GM06990 (cell line): ENCODE measurements around the gene DPH7.
"Not testable (repeated sequence)": the region's sequence is repeated elsewhere in the genome, so short reads cannot be mapped to it uniquely, and the experiment has no call there.

ENCODE experiments used
- DNase-seq: peaks from one replicate; pipeline ENCODE4 v3.0.0-alpha.2; 2011; ENCODE audit not compliant: insufficient read length; ENCODE audit errors: extremely low read depth
- H3K27me3 ChIP-seq: replicated peaks from 2 replicates; pipeline ENCODE4 v1.6.0; 2011; ENCODE audit warnings: low read length; ENCODE audit not compliant: control insufficient read depth, insufficient read depth
- H3K36me3 ChIP-seq: 2 replicates; pipeline ENCODE4 v1.5.1; 2011; ENCODE audit warnings: low read length; ENCODE audit not compliant: control insufficient read depth, insufficient read depth
- H3K4me3 ChIP-seq: replicated peaks from 2 replicates; pipeline ENCODE4 v1.5.1; 2011; ENCODE audit warnings: low read depth, mild to moderate bottlenecking, control low read depth, low read length
- TF ChIP-seq, protein P1 (sequence below): IDR thresholded peaks from 2 replicates; pipeline ENCODE4 v1.5.1; 2011; ENCODE audit warnings: low read length, control low read depth, mild to moderate bottlenecking, inconsistent platforms; ENCODE audit not compliant: insufficient read depth, poor library complexity, severe bottlenecking

Gene DPH7

DNA sequence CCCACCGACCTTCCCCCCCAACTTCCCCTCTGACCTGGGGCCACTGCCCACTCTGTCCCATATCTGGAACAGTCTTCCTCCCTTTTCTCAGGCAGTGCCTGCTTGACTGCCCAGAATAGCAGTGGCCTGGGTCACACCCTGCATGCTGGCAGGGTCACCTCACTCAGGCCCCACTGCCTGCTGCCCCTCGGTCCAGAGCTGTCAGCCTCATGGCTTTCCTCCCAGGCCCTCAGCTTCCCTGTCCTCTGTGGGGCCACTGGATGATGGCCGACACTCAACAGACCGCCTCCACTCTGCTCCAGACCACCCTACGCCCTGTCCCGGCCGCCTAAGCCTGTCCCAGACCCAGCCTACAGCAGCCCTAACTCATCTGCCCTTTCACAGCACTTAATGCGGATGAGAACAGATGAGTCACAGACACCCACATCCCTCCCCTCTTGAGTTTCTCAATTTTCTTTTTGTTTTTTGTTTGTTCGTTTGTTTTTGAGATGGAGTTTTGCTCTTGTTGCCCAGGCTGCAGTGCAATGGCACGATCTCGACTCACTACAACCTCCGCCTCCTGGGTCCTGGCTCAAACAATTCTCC lies 34.5 kb downstream of the DPH7 start:
- H3K4me3 ChIP-seq, result no peak overlapping the region
- H3K36me3 ChIP-seq, result no peaks in the 10 kb centered on the region
- TF ChIP-seq, protein P1, sequence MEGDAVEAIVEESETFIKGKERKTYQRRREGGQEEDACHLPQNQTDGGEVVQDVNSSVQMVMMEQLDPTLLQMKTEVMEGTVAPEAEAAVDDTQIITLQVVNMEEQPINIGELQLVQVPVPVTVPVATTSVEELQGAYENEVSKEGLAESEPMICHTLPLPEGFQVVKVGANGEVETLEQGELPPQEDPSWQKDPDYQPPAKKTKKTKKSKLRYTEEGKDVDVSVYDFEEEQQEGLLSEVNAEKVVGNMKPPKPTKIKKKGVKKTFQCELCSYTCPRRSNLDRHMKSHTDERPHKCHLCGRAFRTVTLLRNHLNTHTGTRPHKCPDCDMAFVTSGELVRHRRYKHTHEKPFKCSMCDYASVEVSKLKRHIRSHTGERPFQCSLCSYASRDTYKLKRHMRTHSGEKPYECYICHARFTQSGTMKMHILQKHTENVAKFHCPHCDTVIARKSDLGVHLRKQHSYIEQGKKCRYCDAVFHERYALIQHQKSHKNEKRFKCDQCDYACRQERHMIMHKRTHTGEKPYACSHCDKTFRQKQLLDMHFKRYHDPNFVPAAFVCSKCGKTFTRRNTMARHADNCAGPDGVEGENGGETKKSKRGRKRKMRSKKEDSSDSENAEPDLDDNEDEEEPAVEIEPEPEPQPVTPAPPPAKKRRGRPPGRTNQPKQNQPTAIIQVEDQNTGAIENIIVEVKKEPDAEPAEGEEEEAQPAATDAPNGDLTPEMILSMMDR, result no peak
- DNase-seq, result no peak
- H3K27me3 ChIP-seq, result no peaks in the 10 kb centered on the region; the same call in 1 of the 2 replicates

DNA sequence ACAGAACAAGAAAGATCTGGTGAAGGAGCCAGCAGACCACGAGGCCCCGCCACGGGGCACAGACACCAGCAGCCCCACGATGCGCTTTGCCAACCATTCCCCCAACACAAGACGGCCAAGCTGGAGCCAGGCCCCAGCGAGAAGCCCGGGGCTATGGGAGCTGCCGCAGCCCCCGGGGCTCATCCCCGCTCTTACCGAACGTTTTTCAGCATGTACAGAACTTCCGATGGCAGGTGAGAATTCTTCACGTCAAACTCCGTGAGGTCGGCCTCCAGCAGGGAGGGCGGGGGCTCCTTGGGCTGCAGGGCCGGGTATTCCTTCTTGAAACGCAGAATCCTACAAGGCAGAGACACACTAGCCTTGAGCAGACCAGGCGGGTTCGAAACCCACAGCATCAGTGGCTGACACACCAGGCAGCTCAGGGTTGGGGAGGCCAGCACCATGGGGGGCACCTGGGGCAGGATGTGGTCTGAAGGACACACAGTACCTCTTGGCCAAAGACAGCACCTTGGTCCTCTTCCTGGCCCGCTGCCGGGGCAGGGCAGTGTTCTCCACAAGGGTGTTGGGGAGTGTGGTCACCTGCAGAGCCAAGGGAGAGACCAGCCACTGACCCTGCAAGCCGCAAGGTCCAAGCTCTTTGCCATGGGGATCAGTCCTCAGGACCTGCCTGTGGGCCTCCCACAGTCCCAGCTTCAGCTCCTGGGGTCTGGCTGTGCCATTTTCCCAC lies 35.3 kb downstream of the DPH7 start:
- Histone ChIP-seq H3K27me3 (no peaks in the 10 kb centered on the region; the same call in 1 of the 2 replicates), H3K36me3 (no peaks in the 10 kb centered on the region), H3K4me3 (no peak overlapping the region)
- TF ChIP-seq, protein P1, result no peak
- no peak for DNase-seq

DNA sequence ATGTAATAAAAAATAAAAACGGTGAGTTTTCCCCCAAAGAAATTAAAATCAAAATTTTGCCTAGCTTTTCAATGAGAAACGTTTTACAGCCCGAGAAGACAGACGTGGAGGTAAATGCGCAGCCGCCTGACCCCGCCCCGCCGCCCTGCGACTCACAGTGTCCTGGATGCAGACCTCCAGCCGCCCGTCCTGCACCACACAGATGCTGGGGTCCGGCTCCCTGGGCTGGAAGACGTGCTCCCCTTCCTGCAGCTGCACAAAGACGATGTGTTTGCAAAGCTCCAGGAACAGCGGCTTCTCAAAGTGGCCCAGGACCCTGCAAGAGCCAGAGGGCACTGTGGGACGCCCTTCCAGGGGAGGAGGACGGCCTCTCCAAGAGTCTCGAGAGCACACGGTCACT lies 36.2 kb downstream of the DPH7 start:
- no peaks in the 10 kb centered on the region; the same call in 1 of the 2 replicates for H3K27me3 ChIP-seq
- TF ChIP-seq, protein P1, result no peak
- no peaks in the 10 kb centered on the region for H3K36me3 ChIP-seq
- DNase-seq, result no peak
- no peak overlapping the region for H3K4me3 ChIP-seq

- no peak for DNase-seq
- TF ChIP-seq, protein P1, result no peak
These were observed 38.2 kb downstream of the DPH7 start for GRCh38 chr9:137540536-137540935.

DNA sequence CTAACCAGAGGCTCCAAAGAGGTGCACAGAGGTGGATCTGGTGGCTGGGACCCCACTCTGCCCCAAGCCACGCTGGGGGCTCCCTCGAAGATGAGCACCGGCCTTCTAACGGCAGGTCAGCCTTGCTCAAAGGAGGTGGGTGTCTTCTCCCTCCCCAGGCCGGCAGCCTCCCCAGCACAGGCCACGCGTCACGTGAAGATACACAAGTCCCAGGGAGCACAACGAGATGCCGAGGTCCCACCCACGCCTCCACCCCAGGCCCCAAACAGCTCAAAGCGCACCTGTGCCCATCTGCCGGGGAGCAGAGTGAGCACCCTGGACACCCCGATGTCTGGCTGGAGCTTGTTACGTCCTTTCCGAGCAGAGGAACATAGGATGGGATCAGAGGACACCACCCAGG lies 40.7 kb downstream of the DPH7 start:
- Histone ChIP-seq H3K27me3 (no peaks in the 10 kb centered on the region), H3K36me3 (no peaks in the 10 kb centered on the region), H3K4me3 (no peak overlapping the region)
- TF ChIP-seq, protein P1, result no peak
- no peak for DNase-seq

More at GRCh38 chr9:137540536-137540935, 38.2 kb downstream of the DPH7 start:
- Histone ChIP-seq H3K27me3 (no peaks in the 10 kb centered on the region; the same call in 1 of the 2 replicates), H3K4me3 (no peak overlapping the region), H3K36me3 (no peaks in the 10 kb centered on the region)

DNA sequence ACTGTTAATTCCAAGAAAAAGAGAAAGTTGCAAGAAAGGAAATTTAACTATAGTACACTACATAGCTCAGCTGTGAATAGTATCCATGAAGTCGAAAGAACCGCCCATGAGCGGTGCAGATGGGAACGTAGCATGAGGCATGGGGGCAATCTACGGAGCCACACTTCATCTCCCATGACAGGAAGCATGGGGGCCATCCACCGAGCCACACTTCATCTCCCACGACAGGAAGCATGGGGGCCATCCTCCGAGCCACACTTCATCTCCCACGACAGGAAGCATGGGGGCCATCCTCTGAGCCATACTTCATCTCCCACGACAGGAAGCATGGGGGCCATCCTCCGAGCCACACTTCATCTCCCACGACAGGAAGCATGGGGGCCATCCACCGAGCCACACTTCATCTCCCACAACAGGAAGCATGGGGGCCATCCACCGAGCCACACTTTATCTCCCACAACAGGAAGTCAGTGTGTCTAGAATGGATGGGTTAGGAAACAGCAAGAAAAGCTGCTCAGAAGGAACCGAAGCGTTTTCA lies 42.1 kb downstream of the DPH7 start:
- not testable (repeated sequence) for DNase-seq, H3K27me3 ChIP-seq, H3K36me3 ChIP-seq, H3K4me3 ChIP-seq
